ENCODE data around the gene RNF32.
"Not testable (repeated sequence)": the region's sequence is repeated elsewhere in the genome, so short reads cannot be mapped to it uniquely, and the experiment has no call there.

RNF32 gene

GRCh38 chr7:156684251-156684650 is 43.7 kb downstream of the RNF32 start:
- TF ChIP-seq POU2F2 (IDR thresholded peaks at IDR 0.05; ENCODE audit: low read depth, low read length): no peak
- no peak for TF ChIP-seq POLR2A (IDR thresholded peaks at IDR 0.05; ENCODE audit: low read depth, low read length)
- no peak for TF ChIP-seq TAF1 (IDR thresholded peaks at IDR 0.05; ENCODE audit: low read depth, low read length)
- no peak for TF ChIP-seq PAX5 (IDR thresholded peaks at IDR 0.05; ENCODE audit: insufficient read depth, low read length, severe bottlenecking)
- TF ChIP-seq SPI1 (IDR thresholded peaks at IDR 0.05; ENCODE audit: low read depth, low read length): no peak
- no peak for TF ChIP-seq POLR2AphosphoS5 (IDR thresholded peaks at IDR 0.05; ENCODE audit: low read depth, low read length)
- FAIRE-seq (no peak), DNase-seq (ENCODE audit: insufficient read length, low spot score) (no peak)

- FAIRE-seq (no peak), DNase-seq (ENCODE audit: insufficient read length, low spot score) (no peak)
- TF ChIP-seq POLR2AphosphoS5 (IDR thresholded peaks at IDR 0.05; ENCODE audit: low read depth, low read length): no peak
- TF ChIP-seq TAF1 (IDR thresholded peaks at IDR 0.05; ENCODE audit: low read depth, low read length): no peak
- TF ChIP-seq PAX5 (IDR thresholded peaks at IDR 0.05; ENCODE audit: insufficient read depth, low read length, severe bottlenecking): no peak
- no peak for TF ChIP-seq SPI1 (IDR thresholded peaks at IDR 0.05; ENCODE audit: low read depth, low read length)
- no peak for TF ChIP-seq POU2F2 (IDR thresholded peaks at IDR 0.05; ENCODE audit: low read depth, low read length)
- no peak for TF ChIP-seq POLR2A (IDR thresholded peaks at IDR 0.05; ENCODE audit: low read depth, low read length)
Measured at GRCh38 chr7:156684661-156685060, 44.1 kb downstream of the RNF32 start.

- no peak for DNase-seq (ENCODE audit: insufficient read length, low spot score)
- TF ChIP-seq PAX5 (IDR thresholded peaks at IDR 0.05; ENCODE audit: insufficient read depth, low read length, severe bottlenecking) (no peak), POU2F2 (IDR thresholded peaks at IDR 0.05; ENCODE audit: low read depth, low read length) (no peak), SPI1 (IDR thresholded peaks at IDR 0.05; ENCODE audit: low read depth, low read length) (no peak), POLR2A (IDR thresholded peaks at IDR 0.05; ENCODE audit: low read depth, low read length) (no peak), TAF1 (IDR thresholded peaks at IDR 0.05; ENCODE audit: low read depth, low read length) (no peak)
- no peak for FAIRE-seq
Measured at GRCh38 chr7:156691764-156692163, 51.2 kb downstream of the RNF32 start.

GRCh38 chr7:156692849-156693248 is 52.3 kb downstream of the RNF32 start:
- no peak for DNase-seq (ENCODE audit: insufficient read length, low spot score)
- TF ChIP-seq SPI1 (IDR thresholded peaks at IDR 0.05; ENCODE audit: low read depth, low read length) (no peak), POLR2A (IDR thresholded peaks at IDR 0.05; ENCODE audit: low read depth, low read length) (no peak), POU2F2 (IDR thresholded peaks at IDR 0.05; ENCODE audit: low read depth, low read length) (no peak), POLR2AphosphoS5 (IDR thresholded peaks at IDR 0.05; ENCODE audit: low read depth, low read length) (no peak), PAX5 (IDR thresholded peaks at IDR 0.05; ENCODE audit: insufficient read depth, low read length, severe bottlenecking) (no peak), TAF1 (IDR thresholded peaks at IDR 0.05; ENCODE audit: low read depth, low read length) (no peak)
- FAIRE-seq: no peak

- TF ChIP-seq SPI1 (IDR thresholded peaks at IDR 0.05; ENCODE audit: low read depth, low read length): no peak
- TF ChIP-seq TAF1 (IDR thresholded peaks at IDR 0.05; ENCODE audit: low read depth, low read length): no peak
- no peak for TF ChIP-seq POLR2AphosphoS5 (IDR thresholded peaks at IDR 0.05; ENCODE audit: low read depth, low read length)
- no peak for TF ChIP-seq POLR2A (IDR thresholded peaks at IDR 0.05; ENCODE audit: low read depth, low read length)
- no peak for TF ChIP-seq PAX5 (IDR thresholded peaks at IDR 0.05; ENCODE audit: insufficient read depth, low read length, severe bottlenecking)
- TF ChIP-seq POU2F2 (IDR thresholded peaks at IDR 0.05; ENCODE audit: low read depth, low read length): no peak
- no peak for FAIRE-seq
- DNase-seq (ENCODE audit: insufficient read length, low spot score): no peak
Measured at GRCh38 chr7:156693627-156694026, 53.1 kb downstream of the RNF32 start.

GRCh38 chr7:156697283-156697682 is 56.7 kb downstream of the RNF32 start:
- DNase-seq (ENCODE audit: insufficient read length, low spot score); FAIRE-seq: not testable (repeated sequence)

- DNase-seq (ENCODE audit: insufficient read length, low spot score); FAIRE-seq: not testable (repeated sequence)
Measured at GRCh38 chr7:156698512-156698911, 57.9 kb downstream of the RNF32 start.

GRCh38 chr7:156701787-156702186 is 61.2 kb downstream of the RNF32 start:
- not testable (repeated sequence) for DNase-seq (ENCODE audit: insufficient read length, low spot score); FAIRE-seq

- FAIRE-seq: no peak
Measured at GRCh38 chr7:156702399-156702798, 61.8 kb downstream of the RNF32 start.

GRCh38 chr7:156703209-156703608 is 62.6 kb downstream of the RNF32 start:
- FAIRE-seq (no peak), DNase-seq (ENCODE audit: insufficient read length, low spot score) (no peak)
- TF ChIP-seq PAX5 (IDR thresholded peaks at IDR 0.05; ENCODE audit: insufficient read depth, low read length, severe bottlenecking) (no peak), SPI1 (IDR thresholded peaks at IDR 0.05; ENCODE audit: low read depth, low read length) (no peak), POLR2AphosphoS5 (IDR thresholded peaks at IDR 0.05; ENCODE audit: low read depth, low read length) (no peak), POU2F2 (IDR thresholded peaks at IDR 0.05; ENCODE audit: low read depth, low read length) (no peak)

More at GRCh38 chr7:156702399-156702798, 61.8 kb downstream of the RNF32 start:
- no peak for DNase-seq (ENCODE audit: insufficient read length, low spot score)
- TF ChIP-seq PAX5 (IDR thresholded peaks at IDR 0.05; ENCODE audit: insufficient read depth, low read length, severe bottlenecking) (no peak), POU2F2 (IDR thresholded peaks at IDR 0.05; ENCODE audit: low read depth, low read length) (no peak), POLR2A (IDR thresholded peaks at IDR 0.05; ENCODE audit: low read depth, low read length) (no peak), SPI1 (IDR thresholded peaks at IDR 0.05; ENCODE audit: low read depth, low read length) (no peak), TAF1 (IDR thresholded peaks at IDR 0.05; ENCODE audit: low read depth, low read length) (no peak), POLR2AphosphoS5 (IDR thresholded peaks at IDR 0.05; ENCODE audit: low read depth, low read length) (no peak)

- TF ChIP-seq SPI1 (IDR thresholded peaks at IDR 0.05; ENCODE audit: low read depth, low read length) (no peak), POLR2A (IDR thresholded peaks at IDR 0.05; ENCODE audit: low read depth, low read length) (no peak), POU2F2 (IDR thresholded peaks at IDR 0.05; ENCODE audit: low read depth, low read length) (no peak)
- DNase-seq (ENCODE audit: insufficient read length, low spot score) (peak; percentile 6), FAIRE-seq (peak; percentile 67)
Measured at GRCh38 chr7:156703773-156704482, 63.4 kb downstream of the RNF32 start.

All from GM12891 (cell line).